Measurements from ENCODE around the gene WARS2.

Gene WARS2

GRCh38 chr1:118982266-118982665 lies 158.2 kb downstream of the WARS2 start:
- no peak for DNase-seq

- no peak for DNase-seq
Observed at GRCh38 chr1:118981436-118981835, 159.0 kb downstream of the WARS2 start.

Measured in HCEC 1CT (cell line).